ENCODE data around the gene MAP3K21. TPM values are rescaled to one million over a fixed set of nuclear protein-coding genes. Genes with fewer than 3 reads are reported as not detected.

The MAP3K21 gene
- total RNA-seq, 1 donor from 2014 or later, result 0.52 TPM

GRCh38 chr1:233393926-233394680, 66.6 kb downstream of the MAP3K21 start:
- Histone ChIP-seq H3K27ac (ENCODE audit: low read depth, low read length) (no peak overlapping the region), H3K36me3 (ENCODE audit: control insufficient read depth in 3 of 3, insufficient read depth in 3 of 3, low read length in 3 of 3) (no peaks in the 10 kb centered on the region), H3K27me3 (ENCODE audit: control insufficient read depth in 3 of 3, insufficient read depth in 3 of 3, low read length in 3 of 3) (peaks cover 0 to 3% (median 0%) of the 10 kb centered on the region in 3 donors), H3K9me3 (ENCODE audit: control insufficient read depth in 3 of 3, low read length in 3 of 3) (no peaks in the 10 kb centered on the region), H3K4me3 (ENCODE audit: low read length in 3 of 3) (no peak overlapping the region), H3K9ac (ENCODE audit: low read depth in 1 of 3, low read length in 3 of 3) (no peak overlapping the region), H3K4me1 (ENCODE audit: control insufficient read depth in 3 of 3, insufficient read depth in 3 of 3, low read length in 3 of 3) (no peaks in the 10 kb centered on the region)

GRCh38 chr1:233394860-233395717, 67.6 kb downstream of the MAP3K21 start:
- H3K27ac ChIP-seq (ENCODE audit: low read depth, low read length), result no peak overlapping the region
- no peak overlapping the region for H3K4me3 ChIP-seq (ENCODE audit: low read length in 3 of 3)
- H3K4me1 ChIP-seq (ENCODE audit: control insufficient read depth in 3 of 3, insufficient read depth in 3 of 3, low read length in 3 of 3), result no peaks in the 10 kb centered on the region
- peaks cover 0 to 3% (median 0%) of the 10 kb centered on the region in 3 donors for H3K27me3 ChIP-seq (ENCODE audit: control insufficient read depth in 3 of 3, insufficient read depth in 3 of 3, low read length in 3 of 3)
- H3K9ac ChIP-seq (ENCODE audit: low read depth in 1 of 3, low read length in 3 of 3), result no peak overlapping the region
- no peaks in the 10 kb centered on the region for H3K9me3 ChIP-seq (ENCODE audit: control insufficient read depth in 3 of 3, low read length in 3 of 3)
- H3K36me3 ChIP-seq (ENCODE audit: control insufficient read depth in 3 of 3, insufficient read depth in 3 of 3, low read length in 3 of 3), result no peaks in the 10 kb centered on the region

GRCh38 chr1:233395863-233396646, 68.5 kb downstream of the MAP3K21 start:
- peaks cover 0 to 3% (median 0%) of the 10 kb centered on the region in 3 donors for H3K27me3 ChIP-seq (ENCODE audit: control insufficient read depth in 3 of 3, insufficient read depth in 3 of 3, low read length in 3 of 3)
- H3K36me3 ChIP-seq (ENCODE audit: control insufficient read depth in 3 of 3, insufficient read depth in 3 of 3, low read length in 3 of 3), result no peaks in the 10 kb centered on the region
- H3K27ac ChIP-seq (ENCODE audit: low read depth, low read length), result no peak overlapping the region
- H3K9ac ChIP-seq (ENCODE audit: low read depth in 1 of 3, low read length in 3 of 3), result no peak overlapping the region
- H3K9me3 ChIP-seq (ENCODE audit: control insufficient read depth in 3 of 3, low read length in 3 of 3), result no peaks in the 10 kb centered on the region
- H3K4me1 ChIP-seq (ENCODE audit: control insufficient read depth in 3 of 3, insufficient read depth in 3 of 3, low read length in 3 of 3), result no peaks in the 10 kb centered on the region
- H3K4me3 ChIP-seq (ENCODE audit: low read length in 3 of 3), result no peak overlapping the region

GRCh38 chr1:233406339-233406960, 78.9 kb downstream of the MAP3K21 start:
- no peak overlapping the region for H3K4me3 ChIP-seq (ENCODE audit: low read length in 3 of 3)

GRCh38 chr1:233406994-233407631, 79.6 kb downstream of the MAP3K21 start:
- Histone ChIP-seq H3K27me3 (ENCODE audit: control insufficient read depth in 3 of 3, insufficient read depth in 3 of 3, low read length in 3 of 3) (no peaks in the 10 kb centered on the region), H3K9me3 (ENCODE audit: control insufficient read depth in 3 of 3, low read length in 3 of 3) (no peaks in the 10 kb centered on the region), H3K4me3 (ENCODE audit: low read length in 3 of 3) (no peak overlapping the region), H3K4me1 (ENCODE audit: control insufficient read depth in 3 of 3, insufficient read depth in 3 of 3, low read length in 3 of 3) (no peaks in the 10 kb centered on the region), H3K36me3 (ENCODE audit: control insufficient read depth in 3 of 3, insufficient read depth in 3 of 3, low read length in 3 of 3) (no peaks in the 10 kb centered on the region), H3K9ac (ENCODE audit: low read depth in 1 of 3, low read length in 3 of 3) (no peak overlapping the region), H3K27ac (ENCODE audit: low read depth, low read length) (no peak overlapping the region)

More at GRCh38 chr1:233406339-233406960, 78.9 kb downstream of the MAP3K21 start:
- Histone ChIP-seq H3K4me1 (ENCODE audit: control insufficient read depth in 3 of 3, insufficient read depth in 3 of 3, low read length in 3 of 3) (no peaks in the 10 kb centered on the region), H3K27ac (ENCODE audit: low read depth, low read length) (no peak overlapping the region), H3K9ac (ENCODE audit: low read depth in 1 of 3, low read length in 3 of 3) (no peak overlapping the region), H3K27me3 (ENCODE audit: control insufficient read depth in 3 of 3, insufficient read depth in 3 of 3, low read length in 3 of 3) (no peaks in the 10 kb centered on the region), H3K36me3 (ENCODE audit: control insufficient read depth in 3 of 3, insufficient read depth in 3 of 3, low read length in 3 of 3) (no peaks in the 10 kb centered on the region), H3K9me3 (ENCODE audit: control insufficient read depth in 3 of 3, low read length in 3 of 3) (no peaks in the 10 kb centered on the region)

- Histone ChIP-seq H3K27ac (ENCODE audit: low read depth, low read length) (no peak overlapping the region), H3K4me1 (ENCODE audit: control insufficient read depth in 3 of 3, insufficient read depth in 3 of 3, low read length in 3 of 3) (no peaks in the 10 kb centered on the region), H3K27me3 (ENCODE audit: control insufficient read depth in 3 of 3, insufficient read depth in 3 of 3, low read length in 3 of 3) (no peaks in the 10 kb centered on the region), H3K9ac (ENCODE audit: low read depth in 1 of 3, low read length in 3 of 3) (no peak overlapping the region), H3K36me3 (ENCODE audit: control insufficient read depth in 3 of 3, insufficient read depth in 3 of 3, low read length in 3 of 3) (no peaks in the 10 kb centered on the region), H3K9me3 (ENCODE audit: control insufficient read depth in 3 of 3, low read length in 3 of 3) (no peaks in the 10 kb centered on the region), H3K4me3 (ENCODE audit: low read length in 3 of 3) (no peak overlapping the region)
Measured at GRCh38 chr1:233409540-233409939, 82.0 kb downstream of the MAP3K21 start.

GRCh38 chr1:233410906-233411305, 83.4 kb downstream of the MAP3K21 start:
- no peak overlapping the region for H3K27ac ChIP-seq (ENCODE audit: low read depth, low read length)
- no peak overlapping the region for H3K4me3 ChIP-seq (ENCODE audit: low read length in 3 of 3)
- no peak overlapping the region for H3K9ac ChIP-seq (ENCODE audit: low read depth in 1 of 3, low read length in 3 of 3)
- H3K36me3 ChIP-seq (ENCODE audit: control insufficient read depth in 3 of 3, insufficient read depth in 3 of 3, low read length in 3 of 3), result no peaks in the 10 kb centered on the region
- no peaks in the 10 kb centered on the region for H3K9me3 ChIP-seq (ENCODE audit: control insufficient read depth in 3 of 3, low read length in 3 of 3)
- no peaks in the 10 kb centered on the region for H3K4me1 ChIP-seq (ENCODE audit: control insufficient read depth in 3 of 3, insufficient read depth in 3 of 3, low read length in 3 of 3)
- peaks cover 0 to 2% (median 0%) of the 10 kb centered on the region in 3 donors for H3K27me3 ChIP-seq (ENCODE audit: control insufficient read depth in 3 of 3, insufficient read depth in 3 of 3, low read length in 3 of 3)

GRCh38 chr1:233412812-233413211, 85.3 kb downstream of the MAP3K21 start:
- H3K4me3 ChIP-seq (ENCODE audit: low read length in 3 of 3), result no peak overlapping the region
- H3K4me1 ChIP-seq (ENCODE audit: control insufficient read depth in 3 of 3, insufficient read depth in 3 of 3, low read length in 3 of 3), result no peaks in the 10 kb centered on the region
- H3K9ac ChIP-seq (ENCODE audit: low read depth in 1 of 3, low read length in 3 of 3), result no peak overlapping the region
- H3K27ac ChIP-seq (ENCODE audit: low read depth, low read length), result no peak overlapping the region
- no peaks in the 10 kb centered on the region for H3K36me3 ChIP-seq (ENCODE audit: control insufficient read depth in 3 of 3, insufficient read depth in 3 of 3, low read length in 3 of 3)
- no peaks in the 10 kb centered on the region for H3K9me3 ChIP-seq (ENCODE audit: control insufficient read depth in 3 of 3, low read length in 3 of 3)
- H3K27me3 ChIP-seq (ENCODE audit: control insufficient read depth in 3 of 3, insufficient read depth in 3 of 3, low read length in 3 of 3), result peaks cover 0 to 2% (median 0%) of the 10 kb centered on the region in 3 donors

- no peak overlapping the region for H3K9ac ChIP-seq (ENCODE audit: low read depth in 1 of 3, low read length in 3 of 3)
- H3K9me3 ChIP-seq (ENCODE audit: control insufficient read depth in 3 of 3, low read length in 3 of 3), result peaks cover 0 to 2% (median 0%) of the 10 kb centered on the region in 3 donors
- H3K36me3 ChIP-seq (ENCODE audit: control insufficient read depth in 3 of 3, insufficient read depth in 3 of 3, low read length in 3 of 3), result no peaks in the 10 kb centered on the region
- no peaks in the 10 kb centered on the region for H3K4me1 ChIP-seq (ENCODE audit: control insufficient read depth in 3 of 3, insufficient read depth in 3 of 3, low read length in 3 of 3)
- H3K4me3 ChIP-seq (ENCODE audit: low read length in 3 of 3), result no peak overlapping the region
- no peak overlapping the region for H3K27ac ChIP-seq (ENCODE audit: low read depth, low read length)
- no peaks in the 10 kb centered on the region for H3K27me3 ChIP-seq (ENCODE audit: control insufficient read depth in 3 of 3, insufficient read depth in 3 of 3, low read length in 3 of 3)
Measured at GRCh38 chr1:233421293-233421692, 93.8 kb downstream of the MAP3K21 start.

All from skeletal muscle tissue (tissue), 4 donors.